CD14-positive monocyte (primary cell): ENCODE measurements around the gene APBA3. TPM values are rescaled to one million over a fixed set of nuclear protein-coding genes. Genes with fewer than 3 reads are reported as not detected.

ENCODE experiments used
- DNase-seq, 3 donors: peaks; one replicate each; pipeline ENCODE4 v3.0.0-alpha.2; 2011 to 2022
- H2AFZ ChIP-seq: 2 replicates; pipeline ENCODE4 v1.6.0; 2012; ENCODE audit warnings: mild to moderate bottlenecking, low read depth, low read length, inconsistent platforms; ENCODE audit not compliant: insufficient read depth, poor library complexity, severe bottlenecking
- H3K27ac ChIP-seq, 2 donors: 1 replicate in 1 of 2; 2 replicates in 1 of 2; pipeline ENCODE4 v1.5.1; 2012 to 2013; ENCODE audit warnings: low read length in 2 of 2, control low read depth in 1 of 2, inconsistent platforms in 1 of 2, low read depth in 1 of 2, mild to moderate bottlenecking in 1 of 2
- H3K27me3 ChIP-seq, 2 donors: one replicate each; pipeline versions ENCODE4 v1.6.0 to v1.6.1; 2011 to 2013; ENCODE audit warnings: low read length in 2 of 2; ENCODE audit not compliant: control insufficient read depth in 2 of 2, insufficient read depth in 2 of 2
- H3K36me3 ChIP-seq, 2 donors: replicated peaks in 1 of 2; 1 replicate in 1 of 2; 2 replicates in 1 of 2; pipeline versions ENCODE4 v1.5.1 to v1.6.1; 2012 to 2013; ENCODE audit warnings: low read length in 2 of 2, control low read depth in 1 of 2, inconsistent platforms in 1 of 2, mild to moderate bottlenecking in 1 of 2; ENCODE audit not compliant: insufficient read depth in 2 of 2, control insufficient read depth in 1 of 2
- H3K4me1 ChIP-seq, 2 donors: 1 replicate in 1 of 2; 2 replicates in 1 of 2; pipeline versions ENCODE4 v1.5.1 to v1.6.1; 2012 to 2013; ENCODE audit warnings: low read length in 2 of 2, control low read depth in 1 of 2, inconsistent platforms in 1 of 2, mild to moderate bottlenecking in 1 of 2, moderate library complexity in 1 of 2; ENCODE audit not compliant: insufficient read depth in 2 of 2, control insufficient read depth in 1 of 2
- H3K4me2 ChIP-seq: replicated peaks from 2 replicates; pipeline ENCODE3; 2012; ENCODE audit warnings: low read length, moderate library complexity, mild to moderate bottlenecking; ENCODE audit not compliant: poor library complexity, severe bottlenecking; ENCODE audit errors: extremely low read depth
- H3K4me3 ChIP-seq, 3 experiments: fragments of 200-600 bp in 1 of 3; sonication (generic) in 1 of 3; replicated peaks in 1 of 3; 1 replicate in 2 of 3; 2 replicates in 1 of 3; pipeline ENCODE4 v1.5.1; 2011 to 2013; ENCODE audit warnings: low read length in 3 of 3, mild to moderate bottlenecking in 3 of 3, control low read depth in 2 of 3, low read depth in 2 of 3, inconsistent platforms in 1 of 3, moderate library complexity in 1 of 3
- H3K79me2 ChIP-seq: 2 replicates; pipeline ENCODE4 v1.6.0; 2012; ENCODE audit warnings: mild to moderate bottlenecking, control low read depth, inconsistent platforms, low read length, moderate library complexity; ENCODE audit not compliant: insufficient read depth
- H3K9ac ChIP-seq: 2 replicates; pipeline ENCODE4 v1.6.0; 2017; ENCODE audit warnings: low read length, mild to moderate bottlenecking; ENCODE audit not compliant: insufficient read depth, poor library complexity, severe bottlenecking
- H3K9me3 ChIP-seq, 2 donors: replicated peaks in 1 of 2; 1 replicate in 1 of 2; 2 replicates in 1 of 2; pipeline versions ENCODE4 v1.5.1 to v1.6.1; 2012 to 2013; ENCODE audit warnings: low read length in 2 of 2, control low read depth in 1 of 2; ENCODE audit not compliant: control insufficient read depth in 1 of 2, insufficient read depth in 1 of 2
- H4K20me1 ChIP-seq: 2 replicates; pipeline ENCODE4 v1.6.0; 2012; ENCODE audit warnings: mild to moderate bottlenecking, low read length, control low read depth, moderate library complexity; ENCODE audit not compliant: insufficient read depth
- H3K27ac Mint-ChIP-seq, 7 donors: one replicate each; pipeline ENCODE4 v1.8.0; 2020; ENCODE audit warnings: mild to moderate bottlenecking in 7 of 7, mixed read lengths in 7 of 7, moderate library complexity in 6 of 7, inconsistent platforms in 2 of 7
- H3K27me3 Mint-ChIP-seq, 3 donors: one replicate each; pipeline ENCODE4 v1.8.0; 2021 to 2022; ENCODE audit warnings: low read depth in 3 of 3, mild to moderate bottlenecking in 3 of 3, mixed read lengths in 3 of 3, moderate library complexity in 3 of 3, inconsistent platforms in 1 of 3
- H3K36me3 Mint-ChIP-seq, 2 donors: one replicate each; pipeline ENCODE4 v1.8.0; 2020; ENCODE audit warnings: mixed read lengths in 2 of 2, inconsistent platforms in 1 of 2, mild to moderate bottlenecking in 1 of 2
- H3K4me1 Mint-ChIP-seq: one replicate; pipeline ENCODE4 v1.8.0; 2020; ENCODE audit warnings: mild to moderate bottlenecking, mixed read lengths
- H3K4me3 Mint-ChIP-seq, 2 donors: one replicate each; pipeline ENCODE4 v1.8.0; 2020; ENCODE audit warnings: mild to moderate bottlenecking in 2 of 2, mixed read lengths in 2 of 2, moderate library complexity in 1 of 2
- H3K9me3 Mint-ChIP-seq, 7 donors: one replicate each; pipeline ENCODE4 v1.8.0; 2020 to 2022; ENCODE audit warnings: mixed read lengths in 7 of 7, mild to moderate bottlenecking in 6 of 7, moderate library complexity in 6 of 7, inconsistent platforms in 2 of 7
- WGBS: methylation state at CpG from one replicate; pipeline ENCODE4 v1.1.5; 2013; ENCODE audit warnings: missing lambda C conversion rate; ENCODE audit not compliant: insufficient coverage; 5-methylcytosine and 5-hydroxymethylcytosine counted together
- intact Hi-C, 2 donors: fragments of 100-400 bp; cut with micrococcal nuclease; formaldehyde crosslinking; loops; one replicate each; pipeline versions ENCODE4 v1.15.0 to v1.15.1; 2023
- polyA plus RNA-seq, 3 donors: library from polyadenylated mRNA; depleted of rRNA in 1 of 3; unstranded in 2 of 3; stranded (reverse) in 1 of 3; fragments of 300-500 nt in 2 of 3; fragments of >200 nt in 1 of 3; fragmentation: Illumina TruSeq in 2 of 3; gene quantifications; 1 replicate in 2 of 3; 2 replicates in 1 of 3; pipeline ENCODE4 v1.2.3, GENCODE V29; 2012 to 2021
- TF ChIP-seq, protein P1 (sequence below): fragments of 200-600 bp; IDR thresholded peaks from one replicate; pipeline ENCODE4 v1.8.0; 2022; ENCODE audit warnings: antibody characterized with exemption, mild to moderate bottlenecking

APBA3 gene
- polyA plus RNA-seq, 3 donors, result 14.5 to 23.1 (median 16.1) TPM

DNA sequence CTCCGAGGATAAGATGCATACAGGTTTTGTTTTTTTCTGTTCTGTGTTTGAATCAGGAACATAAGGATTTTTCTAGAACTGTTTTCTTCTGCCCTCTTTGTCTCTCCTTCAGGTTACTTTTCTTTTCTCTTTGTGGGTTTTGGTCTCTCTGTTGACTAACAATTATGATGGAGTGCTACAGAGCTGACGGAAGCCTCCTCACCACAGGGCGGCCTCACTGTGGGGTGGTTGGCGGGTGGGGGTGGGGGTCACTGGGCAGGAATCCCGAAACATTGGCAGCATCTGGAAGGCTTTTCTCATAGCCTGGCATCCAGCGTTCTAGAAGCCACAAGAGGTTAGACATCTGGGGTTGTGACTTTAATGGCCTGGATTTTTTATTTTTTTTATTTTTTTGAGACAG, 36.6 kb upstream of the APBA3 start:
- H3K4me3 ChIP-seq, result no peak overlapping the region
- no peak overlapping the region for H3K9ac ChIP-seq
- Mint-ChIP-seq H3K36me3 (peaks cover 0 to 2% of the 10 kb centered on the region in 2 donors), H3K4me1 (peaks cover 7% of the 10 kb centered on the region), H3K27me3 (peaks cover 49 to 56% (median 52%) of the 10 kb centered on the region in 3 donors), H3K4me3 (no peak overlapping the region), H3K27ac (peak overlapping the region in 1 of 7 donors; percentile 13), H3K9me3 (peaks cover 6 to 25% (median 9%) of the 10 kb centered on the region in 7 donors)
- TF ChIP-seq, protein P1, sequence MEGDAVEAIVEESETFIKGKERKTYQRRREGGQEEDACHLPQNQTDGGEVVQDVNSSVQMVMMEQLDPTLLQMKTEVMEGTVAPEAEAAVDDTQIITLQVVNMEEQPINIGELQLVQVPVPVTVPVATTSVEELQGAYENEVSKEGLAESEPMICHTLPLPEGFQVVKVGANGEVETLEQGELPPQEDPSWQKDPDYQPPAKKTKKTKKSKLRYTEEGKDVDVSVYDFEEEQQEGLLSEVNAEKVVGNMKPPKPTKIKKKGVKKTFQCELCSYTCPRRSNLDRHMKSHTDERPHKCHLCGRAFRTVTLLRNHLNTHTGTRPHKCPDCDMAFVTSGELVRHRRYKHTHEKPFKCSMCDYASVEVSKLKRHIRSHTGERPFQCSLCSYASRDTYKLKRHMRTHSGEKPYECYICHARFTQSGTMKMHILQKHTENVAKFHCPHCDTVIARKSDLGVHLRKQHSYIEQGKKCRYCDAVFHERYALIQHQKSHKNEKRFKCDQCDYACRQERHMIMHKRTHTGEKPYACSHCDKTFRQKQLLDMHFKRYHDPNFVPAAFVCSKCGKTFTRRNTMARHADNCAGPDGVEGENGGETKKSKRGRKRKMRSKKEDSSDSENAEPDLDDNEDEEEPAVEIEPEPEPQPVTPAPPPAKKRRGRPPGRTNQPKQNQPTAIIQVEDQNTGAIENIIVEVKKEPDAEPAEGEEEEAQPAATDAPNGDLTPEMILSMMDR, result no peak
- no peaks in the 10 kb centered on the region for H3K79me2 ChIP-seq
- no peak overlapping the region for H2AFZ ChIP-seq
- intact Hi-C loops, result no loop called here
- no peak overlapping the region for H3K27ac ChIP-seq
- peaks cover 2 to 5% of the 10 kb centered on the region in 2 donors for H3K9me3 ChIP-seq
- H3K4me1 ChIP-seq, result peaks cover 8 to 12% of the 10 kb centered on the region in 2 donors
- no peak for DNase-seq
- WGBS, result no CpG with 5 or more reads among the region's 6 CpGs
- no peaks in the 10 kb centered on the region for H4K20me1 ChIP-seq
- H3K27me3 ChIP-seq, result peaks cover 10 to 34% of the 10 kb centered on the region in 2 donors
- no peaks in the 10 kb centered on the region for H3K36me3 ChIP-seq
- no peak overlapping the region for H3K4me2 ChIP-seq

DNA sequence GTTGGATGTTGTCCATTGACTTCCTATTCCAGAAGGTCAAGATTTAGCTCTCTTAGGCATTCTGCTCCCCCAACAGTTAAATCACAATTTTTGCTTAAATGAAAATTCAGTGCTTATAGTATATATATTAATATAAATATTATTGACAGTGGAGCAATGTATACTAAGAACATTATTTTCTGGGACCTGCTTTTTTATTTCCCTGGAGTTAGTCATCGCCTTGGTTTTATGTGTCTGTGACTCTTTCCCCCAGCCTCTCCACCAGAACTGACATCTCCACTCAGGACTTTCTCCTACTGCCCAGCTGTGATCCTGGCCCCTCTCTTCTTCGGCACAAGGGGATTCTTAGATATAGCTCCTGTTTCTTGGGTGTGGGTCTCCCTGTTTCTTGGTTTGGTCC, 34.9 kb upstream of the APBA3 start:
- Mint-ChIP-seq H3K27ac (no peak overlapping the region), H3K36me3 (peaks cover 0 to 2% of the 10 kb centered on the region in 2 donors), H3K9me3 (peaks cover 6 to 25% (median 11%) of the 10 kb centered on the region in 7 donors), H3K4me3 (no peak overlapping the region), H3K4me1 (peaks cover 5% of the 10 kb centered on the region), H3K27me3 (peaks cover 31 to 42% (median 34%) of the 10 kb centered on the region in 3 donors)
- no peaks in the 10 kb centered on the region for H4K20me1 ChIP-seq
- no peak overlapping the region for H3K27ac ChIP-seq
- no peak for DNase-seq
- peaks cover 2 to 5% of the 10 kb centered on the region in 2 donors for H3K9me3 ChIP-seq
- H3K4me1 ChIP-seq, result peaks cover 2 to 6% of the 10 kb centered on the region in 2 donors
- peaks cover 4 to 17% of the 10 kb centered on the region in 2 donors for H3K27me3 ChIP-seq
- H3K4me2 ChIP-seq, result no peak overlapping the region
- no peaks in the 10 kb centered on the region for H3K36me3 ChIP-seq
- no CpG with 5 or more reads among the region's 2 CpGs for WGBS
- intact Hi-C loops, result no loop called here
- H2AFZ ChIP-seq, result no peak overlapping the region
- no peak overlapping the region for H3K9ac ChIP-seq
- TF ChIP-seq, protein P1, result no peak
- no peaks in the 10 kb centered on the region for H3K79me2 ChIP-seq
- H3K4me3 ChIP-seq, result no peak overlapping the region
